GM12872 (cell line): ENCODE measurements around the gene TRDN.

ENCODE experiments used
- TF ChIP-seq, protein P1 (sequence below): IDR thresholded peaks from 3 replicates; pipeline ENCODE4 v1.5.1; 2011; ENCODE audit warnings: low read depth, mild to moderate bottlenecking, low read length, moderate library complexity; ENCODE audit not compliant: insufficient read depth

The TRDN gene

DNA sequence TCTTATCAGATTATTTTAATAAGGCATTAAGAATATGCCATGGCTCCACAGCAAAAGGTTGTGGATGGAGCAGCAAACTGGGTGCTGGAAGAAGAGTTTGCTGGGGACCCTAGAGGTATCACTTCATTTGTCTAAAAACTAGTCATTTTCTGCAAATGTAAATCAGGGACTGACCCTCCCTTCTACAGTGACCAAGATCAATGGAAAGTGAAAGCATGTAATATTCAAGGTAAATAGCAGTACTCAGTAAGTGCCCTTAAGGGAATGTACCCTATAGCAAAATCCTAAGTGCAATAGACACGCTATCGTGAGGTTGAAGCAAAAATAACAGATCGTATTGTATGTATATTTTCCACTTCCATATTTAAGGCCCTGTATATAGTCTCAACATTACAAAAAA lies 38.7 kb downstream of the TRDN start:
- TF ChIP-seq, protein P1, sequence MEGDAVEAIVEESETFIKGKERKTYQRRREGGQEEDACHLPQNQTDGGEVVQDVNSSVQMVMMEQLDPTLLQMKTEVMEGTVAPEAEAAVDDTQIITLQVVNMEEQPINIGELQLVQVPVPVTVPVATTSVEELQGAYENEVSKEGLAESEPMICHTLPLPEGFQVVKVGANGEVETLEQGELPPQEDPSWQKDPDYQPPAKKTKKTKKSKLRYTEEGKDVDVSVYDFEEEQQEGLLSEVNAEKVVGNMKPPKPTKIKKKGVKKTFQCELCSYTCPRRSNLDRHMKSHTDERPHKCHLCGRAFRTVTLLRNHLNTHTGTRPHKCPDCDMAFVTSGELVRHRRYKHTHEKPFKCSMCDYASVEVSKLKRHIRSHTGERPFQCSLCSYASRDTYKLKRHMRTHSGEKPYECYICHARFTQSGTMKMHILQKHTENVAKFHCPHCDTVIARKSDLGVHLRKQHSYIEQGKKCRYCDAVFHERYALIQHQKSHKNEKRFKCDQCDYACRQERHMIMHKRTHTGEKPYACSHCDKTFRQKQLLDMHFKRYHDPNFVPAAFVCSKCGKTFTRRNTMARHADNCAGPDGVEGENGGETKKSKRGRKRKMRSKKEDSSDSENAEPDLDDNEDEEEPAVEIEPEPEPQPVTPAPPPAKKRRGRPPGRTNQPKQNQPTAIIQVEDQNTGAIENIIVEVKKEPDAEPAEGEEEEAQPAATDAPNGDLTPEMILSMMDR: no peak

DNA sequence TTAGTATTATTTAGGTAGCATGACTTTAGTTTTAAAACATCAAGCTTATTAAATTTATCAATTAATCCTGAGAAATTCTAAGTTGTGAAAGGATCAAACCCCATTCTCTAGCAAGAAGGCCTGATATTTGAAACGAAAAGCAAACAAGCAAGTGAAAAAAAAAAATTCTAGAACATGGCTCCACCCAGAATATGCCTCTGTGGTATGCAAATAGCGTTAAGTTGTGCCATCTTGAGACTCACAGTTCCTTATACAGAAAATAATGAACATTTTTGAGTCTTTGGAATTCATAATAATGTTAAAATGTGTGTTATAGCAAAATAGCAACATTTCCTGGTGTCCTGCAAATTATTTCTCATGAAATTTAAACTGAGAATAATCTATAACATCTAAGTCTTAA lies 42.0 kb downstream of the TRDN start:
- TF ChIP-seq, protein P1: no peak

DNA sequence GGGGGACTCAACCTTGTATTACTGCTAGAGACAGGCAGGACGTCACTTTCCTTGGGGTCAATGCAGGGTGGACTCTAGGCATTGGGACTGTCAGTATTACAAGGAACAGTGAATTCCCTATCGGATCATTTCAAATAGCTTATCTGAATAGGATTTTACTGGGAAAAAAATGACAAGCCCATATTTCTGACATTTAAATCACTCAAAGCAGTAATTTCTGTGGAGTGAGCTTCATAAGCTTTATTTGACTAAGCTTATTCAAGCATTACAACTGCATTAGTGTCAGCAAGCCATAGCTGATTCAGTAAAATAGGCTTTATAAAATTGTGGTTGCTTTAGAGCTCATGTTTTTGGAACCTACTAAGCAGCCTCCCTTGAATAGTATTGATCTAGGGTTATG lies 44.3 kb downstream of the TRDN start:
- TF ChIP-seq, protein P1: no peak

DNA sequence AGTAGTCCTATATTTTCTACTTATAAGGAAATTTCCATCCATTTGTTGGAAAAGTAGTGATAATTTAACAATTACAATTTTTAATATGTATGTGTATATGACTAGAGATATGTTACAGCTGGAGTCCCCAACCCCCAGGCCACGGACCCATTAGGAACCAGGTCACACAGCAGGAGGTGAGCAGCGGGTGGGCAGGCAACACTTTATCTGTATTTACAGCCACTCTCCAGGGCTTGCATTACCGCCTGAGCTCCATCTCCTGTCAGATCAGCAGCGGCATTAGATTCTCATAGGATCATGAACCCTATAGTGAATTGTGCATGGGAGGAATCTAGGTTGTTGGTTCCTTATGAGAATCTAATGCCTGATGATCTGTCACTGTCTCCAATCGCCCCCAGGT lies 46.8 kb downstream of the TRDN start:
- TF ChIP-seq, protein P1: no peak

DNA sequence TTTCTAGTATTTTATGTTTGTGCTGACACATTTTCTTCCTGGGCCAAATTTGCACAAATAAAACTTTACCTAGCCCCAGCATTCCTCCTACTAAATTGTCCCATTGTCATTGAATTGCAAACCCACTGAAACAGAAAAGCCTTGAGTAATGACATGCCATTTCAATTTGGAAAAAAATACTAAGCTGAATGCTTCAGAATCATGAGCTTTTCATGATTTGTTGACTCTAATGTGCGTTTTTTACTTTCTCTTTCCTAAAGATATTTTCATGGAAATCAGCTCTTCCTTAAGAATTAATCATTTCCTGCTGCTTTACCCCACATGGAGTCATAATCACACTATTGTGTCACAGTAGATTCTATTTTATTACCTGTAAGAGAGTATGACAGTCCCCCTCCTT lies 47.4 kb downstream of the TRDN start:
- TF ChIP-seq, protein P1: no peak

DNA sequence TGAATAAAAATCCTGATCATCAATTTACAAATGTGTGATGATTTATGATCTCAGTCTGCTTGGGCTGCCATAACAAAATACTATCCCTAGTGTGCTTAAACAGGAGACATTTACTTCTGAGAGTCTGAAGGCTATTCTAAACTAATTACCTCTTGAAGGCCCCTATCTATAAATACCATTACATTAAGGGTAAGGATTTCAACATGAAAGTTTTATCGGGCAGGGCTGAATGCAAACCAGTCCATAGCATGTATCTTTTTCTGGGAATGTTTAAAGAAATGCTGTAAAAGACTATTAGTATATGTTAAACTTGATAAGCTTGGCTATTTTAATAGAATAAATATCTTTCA lies 48.2 kb downstream of the TRDN start:
- TF ChIP-seq, protein P1: no peak

DNA sequence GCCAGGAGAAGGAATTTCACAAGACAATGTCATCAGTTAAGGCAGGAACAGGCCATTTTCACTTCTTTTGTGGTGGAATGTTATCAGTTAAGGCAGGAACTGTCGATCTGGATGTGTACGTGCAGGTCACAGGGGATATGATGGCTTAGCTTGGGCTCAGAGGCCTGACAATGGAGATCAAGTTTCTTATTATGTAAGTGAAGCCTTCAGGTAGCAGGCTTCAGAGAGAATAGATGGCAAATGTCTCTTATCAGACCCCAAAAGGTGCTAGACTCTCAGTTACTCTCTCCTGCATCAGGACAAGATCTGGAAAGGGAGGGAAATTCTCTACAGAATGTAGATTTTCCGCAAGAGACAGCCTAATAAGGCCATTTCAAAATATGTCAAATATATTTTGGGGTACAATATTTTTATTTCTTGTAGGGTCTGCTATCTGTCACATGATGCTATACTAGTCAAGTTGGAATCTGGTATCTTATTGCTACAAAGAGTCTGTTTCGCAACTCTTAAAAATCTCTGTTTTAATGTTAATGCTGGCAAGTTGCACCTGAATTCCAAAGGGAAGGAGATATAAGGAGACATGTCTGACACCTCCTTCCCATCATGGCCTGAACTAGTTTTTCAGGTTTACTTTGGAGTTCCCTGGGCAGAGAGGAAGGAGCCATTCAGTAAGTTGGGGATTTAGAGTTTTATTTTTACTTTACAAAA lies 48.8 kb downstream of the TRDN start:
- TF ChIP-seq, protein P1: no peak
